KOPT-K1 (cell line): Measurements from ENCODE around the gene GTF2A1L.
"Not testable (repeated sequence)": the region's sequence is repeated elsewhere in the genome, so short reads cannot be mapped to it uniquely, and the experiment has no call there.

ENCODE experiments used
- H3K27ac ChIP-seq: fragments of 200-600 bp; sonication (generic); 2 replicates; pipeline ENCODE4 v1.5.1; 2016; ENCODE audit warnings: antibody characterized with exemption, mild to moderate bottlenecking, low read depth, low read length; ENCODE audit not compliant: poor library complexity, severe bottlenecking
- H3K36me3 ChIP-seq: fragments of 200-600 bp; sonication (generic); 2 replicates; pipeline ENCODE4 v1.5.1; 2017; ENCODE audit warnings: antibody characterized with exemption, mild to moderate bottlenecking, low read length, moderate library complexity; ENCODE audit not compliant: insufficient read depth
- H3K9me3 ChIP-seq: fragments of 200-600 bp; sonication (generic); 2 replicates; pipeline ENCODE4 v1.5.1; 2017; ENCODE audit warnings: antibody characterized with exemption, low read length, mild to moderate bottlenecking; ENCODE audit not compliant: insufficient read depth, poor library complexity, severe bottlenecking

The GTF2A1L gene

DNA sequence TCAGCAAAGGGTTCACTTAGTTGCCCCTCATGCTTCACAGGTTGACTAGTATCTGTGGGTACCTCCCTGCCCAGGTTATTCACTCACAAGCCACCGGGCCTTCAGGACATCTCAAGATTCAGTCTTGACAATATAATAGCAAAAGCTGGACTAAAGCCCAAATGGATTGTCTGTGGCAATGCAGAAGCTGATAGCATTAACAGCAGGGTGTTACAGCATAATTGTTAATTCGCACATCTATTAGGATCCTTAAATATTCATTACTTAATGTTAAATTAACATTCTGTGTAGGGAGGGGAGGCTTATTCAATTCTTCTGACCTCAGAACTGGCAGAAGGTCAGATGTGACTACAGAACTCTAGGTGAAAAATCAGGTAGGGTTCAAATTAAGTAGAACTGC lies 20.2 kb upstream of the GTF2A1L start:
- Histone ChIP-seq H3K27ac (no peak overlapping the region), H3K36me3 (no peaks in the 10 kb centered on the region), H3K9me3 (no peaks in the 10 kb centered on the region)

DNA sequence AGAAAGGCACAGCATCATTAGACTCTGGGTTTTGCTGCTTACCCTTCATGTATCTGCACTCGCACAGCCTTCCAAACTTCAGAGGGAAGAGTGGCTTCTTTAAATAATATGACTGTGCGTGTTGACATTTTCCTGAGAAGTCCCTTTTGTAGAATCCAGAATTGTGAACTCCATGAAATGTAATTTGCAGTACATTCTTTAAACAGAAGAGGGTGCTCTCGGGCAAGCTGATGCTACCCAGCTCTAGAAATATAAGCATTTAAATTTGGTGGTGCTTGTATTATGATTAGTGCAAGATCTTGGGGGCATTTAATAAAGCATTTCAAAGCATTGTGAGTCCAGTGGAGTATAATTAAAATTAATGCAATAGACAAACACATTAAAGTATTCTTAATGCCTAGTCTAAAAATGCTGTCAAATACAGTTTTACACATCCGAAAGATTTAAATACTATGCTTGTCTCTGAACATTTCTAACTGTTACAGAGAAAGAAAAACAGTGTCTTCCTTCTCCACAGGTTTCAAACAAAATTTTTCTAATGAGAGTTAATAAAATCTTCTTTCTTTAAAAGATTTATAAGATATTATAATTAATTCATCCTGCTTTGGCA lies 17.3 kb upstream of the GTF2A1L start:
- Histone ChIP-seq H3K9me3 (no peaks in the 10 kb centered on the region), H3K27ac (no peak overlapping the region), H3K36me3 (no peaks in the 10 kb centered on the region)

DNA sequence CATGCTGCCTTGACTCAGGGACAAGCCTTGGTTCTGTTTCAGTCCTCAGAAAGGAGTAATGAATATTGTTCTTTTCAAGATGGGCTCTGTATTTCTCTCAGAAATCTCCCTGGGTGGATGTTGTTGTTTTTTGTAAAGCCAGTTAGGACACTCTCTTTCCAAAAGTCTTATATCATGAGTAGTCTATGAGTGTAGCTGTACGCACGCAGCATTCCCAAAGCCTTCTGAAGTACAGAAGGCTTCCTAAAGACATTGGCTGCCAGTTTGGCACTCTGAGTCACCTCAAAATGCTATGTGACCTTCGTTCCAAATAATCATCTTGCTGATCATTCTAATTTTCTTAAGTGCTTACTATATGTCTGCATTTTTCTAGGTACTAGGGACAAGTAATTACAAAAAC lies 16.7 kb upstream of the GTF2A1L start:
- no peak overlapping the region for H3K27ac ChIP-seq
- H3K9me3 ChIP-seq = no peaks in the 10 kb centered on the region

DNA sequence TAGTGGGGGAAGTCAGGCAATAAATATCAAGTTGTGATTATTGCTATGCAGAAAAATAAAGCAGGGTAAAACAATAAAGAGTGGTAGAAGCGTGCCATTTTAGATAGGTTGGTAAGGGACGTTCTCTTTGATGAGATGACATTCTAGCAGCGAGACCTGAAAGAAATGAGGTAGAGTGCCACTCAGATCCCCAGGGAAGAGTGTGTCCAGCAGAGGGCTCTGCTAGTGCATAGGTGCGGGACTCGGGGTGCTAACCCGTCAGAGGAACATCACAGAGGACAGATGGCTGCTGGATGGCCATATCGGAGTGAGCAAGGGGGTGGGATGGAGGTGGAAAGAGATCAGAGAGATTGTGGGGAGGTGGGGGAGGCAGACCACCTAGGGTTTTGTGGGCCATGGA lies 16.3 kb upstream of the GTF2A1L start:
- Histone ChIP-seq H3K9me3 (no peaks in the 10 kb centered on the region), H3K27ac (no peak overlapping the region), H3K36me3 (no peaks in the 10 kb centered on the region)

More for the DNA sequence above, 16.7 kb upstream of the GTF2A1L start:
- H3K36me3 ChIP-seq = no peaks in the 10 kb centered on the region

DNA sequence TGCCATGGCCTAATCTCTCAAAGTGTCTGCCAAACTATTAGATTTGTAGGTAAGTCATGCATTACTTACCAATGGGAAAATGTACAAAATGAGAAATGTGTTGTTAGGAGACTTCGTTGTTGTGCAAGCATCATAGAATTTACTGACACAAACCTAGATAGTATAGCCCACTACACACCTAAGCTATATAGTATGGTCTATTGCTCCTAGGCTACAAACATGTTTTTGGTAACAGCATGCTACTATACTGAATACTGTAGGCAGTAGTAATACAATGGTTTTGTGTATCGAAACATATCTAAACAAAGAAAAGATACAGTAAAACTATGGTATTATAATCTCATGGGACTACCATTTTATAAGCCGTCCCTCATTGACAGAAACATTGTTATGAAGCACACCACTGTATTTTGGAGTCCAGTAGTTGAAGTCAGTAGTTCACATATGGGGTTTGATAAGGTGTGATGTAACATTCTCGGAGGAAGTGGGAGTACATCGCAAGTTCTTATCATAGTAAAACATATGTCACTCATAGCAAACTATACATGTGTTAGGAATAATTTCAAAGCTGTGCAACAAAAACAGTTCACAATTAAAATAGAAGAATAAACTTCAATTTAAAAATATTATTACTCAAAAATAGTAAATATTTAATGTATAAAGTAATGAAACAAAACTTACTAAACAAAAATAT lies 12.0 kb upstream of the GTF2A1L start:
- H3K27ac ChIP-seq = no peak overlapping the region
- H3K36me3 ChIP-seq = no peaks in the 10 kb centered on the region
- no peaks in the 10 kb centered on the region for H3K9me3 ChIP-seq

DNA sequence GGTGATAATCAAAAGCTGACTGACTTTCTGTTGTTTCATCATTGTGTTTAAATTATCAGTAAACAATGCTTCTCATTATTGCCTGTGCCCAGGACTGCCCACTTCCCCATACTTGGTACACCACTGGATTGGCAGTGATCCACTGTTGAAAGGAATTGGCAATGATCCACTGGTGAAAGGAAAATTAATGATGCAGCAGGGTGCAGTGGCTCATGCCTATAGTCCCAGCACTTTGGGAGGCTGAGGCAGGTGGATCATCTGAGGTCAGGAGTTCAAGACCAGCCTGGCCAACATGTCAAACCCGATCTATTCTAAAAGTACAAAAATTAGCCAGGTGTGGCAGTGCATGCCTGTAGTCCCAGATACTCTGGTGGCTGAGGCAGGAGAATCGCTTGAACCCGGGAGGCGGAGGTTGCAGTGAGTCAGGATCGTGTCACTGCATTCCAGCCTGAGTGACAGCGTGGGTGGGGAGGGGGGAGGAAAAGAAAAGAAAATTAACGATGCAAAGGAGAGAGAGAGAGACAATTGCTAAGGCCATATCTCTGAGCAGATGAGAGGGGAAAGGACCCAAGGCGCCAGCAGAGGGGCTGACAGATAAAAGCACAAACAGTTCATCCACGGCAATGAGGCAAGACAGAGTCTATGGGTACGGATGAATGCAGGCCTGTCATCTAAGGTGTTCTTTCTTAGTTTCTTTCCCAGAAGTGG lies 10.2 kb upstream of the GTF2A1L start:
- Histone ChIP-seq H3K27ac (no peak overlapping the region), H3K36me3 (no peaks in the 10 kb centered on the region), H3K9me3 (no peaks in the 10 kb centered on the region)

DNA sequence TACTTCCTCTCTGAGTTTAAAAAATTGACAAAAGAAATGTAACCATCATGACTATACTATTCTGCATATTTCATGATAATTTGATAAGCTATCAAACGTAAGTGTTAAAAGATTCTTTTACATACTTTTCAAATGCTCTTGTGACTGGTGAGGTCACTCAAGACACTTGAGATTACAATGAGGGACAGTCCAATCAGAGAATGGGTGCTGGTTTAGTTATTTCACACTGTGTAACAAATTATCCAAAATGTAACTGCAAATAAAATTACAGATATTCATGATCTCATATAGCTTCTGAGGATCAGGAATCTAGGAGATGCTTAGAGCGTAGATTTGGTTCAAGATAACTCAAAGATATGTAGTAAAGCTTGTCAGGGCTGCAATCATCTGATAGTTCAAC lies 4.4 kb upstream of the GTF2A1L start:
- no peaks in the 10 kb centered on the region for H3K36me3 ChIP-seq
- H3K9me3 ChIP-seq = peaks cover 5% of the 10 kb centered on the region
- no peak overlapping the region for H3K27ac ChIP-seq

DNA sequence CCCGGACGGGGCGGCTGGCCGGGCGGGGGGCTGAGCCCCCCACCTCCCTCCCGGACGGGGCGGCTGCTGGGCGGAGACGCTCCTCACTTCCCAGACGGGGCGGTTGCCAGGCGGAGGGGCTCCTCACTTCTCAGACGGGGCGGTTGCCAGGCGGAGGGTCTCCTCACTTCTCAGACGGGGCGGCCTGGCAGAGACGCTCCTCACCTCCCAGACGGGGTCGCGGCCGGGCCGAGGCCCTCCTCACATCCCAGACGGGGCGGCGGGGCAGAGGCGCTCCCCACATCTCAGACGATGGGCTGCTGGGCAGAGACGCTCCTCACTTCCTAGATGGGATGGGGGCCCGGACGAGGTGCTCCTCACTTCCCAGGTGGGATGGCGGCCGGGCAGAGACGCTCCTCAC lies 3.1 kb upstream of the GTF2A1L start:
- not testable (repeated sequence) for H3K27ac ChIP-seq, H3K9me3 ChIP-seq, H3K36me3 ChIP-seq

DNA sequence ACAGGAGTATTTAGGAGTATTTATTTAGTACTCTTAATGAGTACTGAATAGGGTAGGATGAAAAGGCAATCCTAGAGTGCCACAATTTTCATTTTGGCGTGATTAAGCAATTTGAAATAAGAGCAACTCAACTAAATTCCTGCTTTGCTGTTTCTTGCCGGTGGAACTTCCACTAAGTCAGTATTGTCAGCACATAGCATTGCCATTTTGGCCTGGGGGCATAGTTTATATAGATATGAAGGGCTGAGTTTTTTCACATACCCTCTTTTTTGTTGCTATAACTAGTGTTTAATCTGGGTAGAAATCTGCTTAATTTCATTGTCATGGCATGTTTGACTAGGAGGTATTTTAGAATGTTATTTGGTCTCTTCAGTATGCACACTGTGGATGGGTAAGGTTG lies 1.9 kb downstream of the GTF2A1L start:
- Histone ChIP-seq H3K36me3 (no peaks in the 10 kb centered on the region), H3K9me3 (no peaks in the 10 kb centered on the region), H3K27ac (no peak overlapping the region)

DNA sequence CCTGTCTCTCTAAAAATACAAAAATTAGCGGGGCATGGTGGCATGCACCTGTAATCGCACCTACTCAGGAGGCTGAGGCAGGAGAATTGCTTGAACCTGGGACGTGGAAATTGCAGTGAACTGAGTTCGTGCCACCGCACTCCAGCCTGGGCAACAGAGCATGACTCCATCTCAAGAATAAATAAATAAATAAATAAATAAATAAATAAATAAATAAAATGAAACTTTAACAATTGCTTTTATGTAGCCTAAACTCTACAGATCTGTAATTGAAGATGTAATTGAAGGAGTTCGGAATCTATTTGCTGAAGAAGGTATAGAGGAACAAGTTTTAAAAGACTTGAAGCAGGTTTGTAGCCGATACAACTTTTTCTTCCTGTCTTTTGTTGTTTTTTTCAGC lies 2.9 kb downstream of the GTF2A1L start:
- Histone ChIP-seq H3K36me3 (no peaks in the 10 kb centered on the region), H3K27ac (no peak overlapping the region), H3K9me3 (peaks cover under 1% of the 10 kb centered on the region)

DNA sequence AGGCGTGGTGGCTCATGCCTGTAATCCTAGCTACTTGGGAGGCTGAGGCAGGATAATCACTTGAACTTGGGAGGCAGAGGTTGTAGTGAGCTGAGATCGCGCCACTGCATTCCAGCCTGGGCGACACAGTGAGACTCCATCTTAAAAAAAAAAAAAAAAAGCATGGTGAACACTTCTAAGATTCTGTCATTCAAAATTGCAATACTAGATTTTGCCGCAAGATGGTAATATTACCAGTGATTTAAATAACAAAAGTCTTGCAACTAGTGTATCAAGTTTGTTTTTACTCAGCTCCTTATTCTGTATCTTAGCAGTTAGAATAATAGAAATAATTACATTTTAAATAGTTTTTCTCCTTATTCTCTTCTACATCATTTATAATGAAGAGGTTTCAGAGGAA lies 5.0 kb downstream of the GTF2A1L start:
- not testable (repeated sequence) for H3K36me3 ChIP-seq, H3K27ac ChIP-seq

DNA sequence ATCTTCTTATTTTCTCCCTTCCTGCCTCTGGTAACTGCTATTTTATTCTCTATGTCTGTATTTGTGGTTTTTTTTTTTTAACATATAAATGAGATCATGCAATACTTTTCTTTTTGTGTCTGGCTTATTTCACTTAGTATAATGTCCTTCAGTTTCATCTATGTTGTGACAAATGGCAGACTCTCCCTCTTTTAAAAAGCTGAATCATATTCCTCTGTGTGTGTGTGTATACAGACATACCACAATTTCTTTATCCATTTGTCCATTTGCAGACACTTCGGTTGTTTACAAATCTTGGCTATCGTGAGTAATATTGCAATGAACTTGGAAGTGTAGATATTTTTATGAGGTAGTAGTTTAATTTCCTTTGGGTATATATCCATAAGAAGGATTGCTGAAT lies 7.0 kb downstream of the GTF2A1L start:
- peaks cover 9% of the 10 kb centered on the region for H3K9me3 ChIP-seq
- H3K36me3 ChIP-seq = no peaks in the 10 kb centered on the region
- H3K27ac ChIP-seq = no peak overlapping the region

More for the DNA sequence above, 5.0 kb downstream of the GTF2A1L start:
- not testable (repeated sequence) for H3K9me3 ChIP-seq

DNA sequence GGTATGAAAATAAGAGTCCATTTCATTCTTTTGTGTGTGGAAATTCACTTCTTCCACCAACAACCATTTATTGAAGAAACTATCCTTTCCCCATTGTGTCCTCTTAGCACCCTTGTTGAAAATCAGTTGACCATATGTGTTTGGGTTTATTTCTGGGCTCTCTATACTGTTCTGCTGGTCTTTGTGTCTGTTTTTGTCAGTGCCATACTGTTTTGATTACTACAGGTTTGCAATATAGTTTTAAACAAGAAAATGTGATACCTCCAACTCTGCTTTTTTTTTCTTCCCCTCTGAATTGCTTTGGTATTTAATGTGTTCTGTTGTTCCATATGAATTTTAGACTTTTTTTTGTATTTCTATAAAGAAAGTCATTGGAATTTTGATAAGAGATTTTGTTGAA lies 8.4 kb downstream of the GTF2A1L start:
- H3K36me3 ChIP-seq = no peaks in the 10 kb centered on the region
- no peak overlapping the region for H3K27ac ChIP-seq
- H3K9me3 ChIP-seq = peaks cover 9% of the 10 kb centered on the region

DNA sequence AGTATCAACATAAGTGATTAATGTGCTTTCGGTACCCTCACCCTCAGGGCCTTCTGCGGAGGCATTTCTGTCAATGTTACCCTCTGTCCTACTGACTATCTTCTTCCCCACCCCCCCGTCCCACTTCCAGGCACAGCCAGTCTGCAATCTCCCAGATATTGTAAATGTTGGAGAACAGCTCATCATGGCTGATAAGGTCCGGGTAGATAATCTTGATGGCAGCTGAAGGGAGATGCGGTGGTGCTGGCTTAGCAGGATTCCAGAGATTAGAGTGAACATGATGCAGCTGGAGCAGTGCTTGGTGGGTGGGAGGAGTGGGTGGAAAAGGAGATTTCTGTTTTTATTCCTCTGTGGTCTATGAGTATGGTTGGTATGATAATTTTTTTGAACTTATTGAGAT lies 15.5 kb downstream of the GTF2A1L start:
- no peaks in the 10 kb centered on the region for H3K9me3 ChIP-seq
- no peak overlapping the region for H3K27ac ChIP-seq

DNA sequence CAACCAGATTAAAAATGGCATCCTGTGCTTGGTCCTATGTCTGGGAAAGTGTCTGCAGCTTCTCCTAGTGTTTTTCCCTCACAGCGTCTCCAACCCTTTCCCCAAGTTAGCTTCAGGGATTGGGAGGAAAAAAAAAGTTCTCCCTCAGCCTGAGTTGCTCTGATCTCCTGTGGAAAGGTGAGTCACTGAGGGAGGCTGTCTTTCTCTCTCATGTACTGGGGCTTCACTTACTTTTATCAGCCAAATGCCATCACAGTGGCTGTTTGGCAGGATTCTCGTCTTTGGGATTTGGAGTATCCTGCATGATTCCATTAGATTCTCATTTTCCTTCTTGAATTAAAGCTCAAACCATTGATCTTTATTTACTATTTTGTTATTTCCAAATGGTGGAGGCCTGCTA lies 18.1 kb downstream of the GTF2A1L start:
- no peaks in the 10 kb centered on the region for H3K36me3 ChIP-seq
- no peaks in the 10 kb centered on the region for H3K9me3 ChIP-seq
- no peak overlapping the region for H3K27ac ChIP-seq

More for the DNA sequence above, 15.5 kb downstream of the GTF2A1L start:
- H3K36me3 ChIP-seq = no peaks in the 10 kb centered on the region

DNA sequence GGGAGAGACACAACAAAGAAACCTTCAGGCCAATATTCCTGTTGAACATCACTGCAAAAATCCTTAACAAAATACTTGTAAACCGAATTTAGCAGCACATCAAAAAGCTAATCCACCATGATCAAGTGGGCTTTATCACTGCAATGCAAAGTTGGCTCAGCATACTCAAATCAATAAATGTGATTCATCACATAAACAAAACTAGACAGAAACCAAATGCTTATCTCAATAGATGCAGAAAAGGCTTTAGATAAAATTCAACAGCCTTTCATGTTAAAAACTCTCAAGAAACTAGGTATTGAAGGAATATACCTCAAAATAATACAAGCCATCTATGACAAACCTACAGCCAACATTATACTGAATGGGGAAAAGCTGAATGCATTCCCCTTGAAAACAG lies 20.6 kb downstream of the GTF2A1L start:
- no peaks in the 10 kb centered on the region for H3K9me3 ChIP-seq
- no peak overlapping the region for H3K27ac ChIP-seq
- no peaks in the 10 kb centered on the region for H3K36me3 ChIP-seq
